ENCODE results near the gene ASB11.

- no peak for TF ChIP-seq POLR2A (IDR thresholded peaks at IDR 0.05)
- no peak for TF ChIP-seq CTCF (IDR thresholded peaks at IDR 0.05)
Measured at GRCh38 chrX:15356444-15356843, 41.0 kb upstream of the ASB11 start.
